Activated CD4-positive, alpha-beta T cell treated with anti-CD3 and anti-CD28 coated beads, Interleukin-2, amount 50 U/mL, for 24 hours (primary cell): ENCODE measurements around the gene GCN1.

ENCODE experiments used
- DNase-seq, 2 donors: peaks; one replicate each; pipeline ENCODE4 v3.0.0-alpha.2; 2020; ENCODE audit warnings: low read depth in 1 of 2, low spot score in 1 of 2

Gene GCN1

GRCh38 chr12:120183211-120183631, 11.3 kb downstream of the GCN1 start:
- DNase-seq: no peak

- no peak for DNase-seq
These were observed 12.4 kb downstream of the GCN1 start for GRCh38 chr12:120181991-120182631.

- DNase-seq: no peak
These were observed 13.5 kb downstream of the GCN1 start for GRCh38 chr12:120180975-120181374.

GRCh38 chr12:120175537-120175936, 19.0 kb downstream of the GCN1 start:
- no peak for DNase-seq

GRCh38 chr12:120175062-120175461, 19.5 kb downstream of the GCN1 start:
- DNase-seq: no peak

- no peak for DNase-seq
These were observed 22.5 kb downstream of the GCN1 start for GRCh38 chr12:120172053-120172452.

- no peak for DNase-seq
These were observed 23.9 kb downstream of the GCN1 start for GRCh38 chr12:120170631-120171030.

GRCh38 chr12:120169946-120170345, 24.6 kb downstream of the GCN1 start:
- DNase-seq: no peak

- DNase-seq: no peak
These were observed 26.2 kb downstream of the GCN1 start for GRCh38 chr12:120168337-120168736.

- no peak for DNase-seq
These were observed 26.9 kb downstream of the GCN1 start for GRCh38 chr12:120167529-120168095.

- no peak for DNase-seq
These were observed 30.2 kb downstream of the GCN1 start for GRCh38 chr12:120164293-120164692.

GRCh38 chr12:120162763-120163162, 31.8 kb downstream of the GCN1 start:
- DNase-seq: no peak

- no peak for DNase-seq
These were observed 32.7 kb downstream of the GCN1 start for GRCh38 chr12:120161852-120162251.

GRCh38 chr12:120159509-120160237, 34.8 kb downstream of the GCN1 start:
- no peak for DNase-seq

GRCh38 chr12:120158351-120158750, 36.2 kb downstream of the GCN1 start:
- no peak for DNase-seq

GRCh38 chr12:120157678-120158077, 36.8 kb downstream of the GCN1 start:
- DNase-seq: no peak

GRCh38 chr12:120156315-120157259, 37.9 kb downstream of the GCN1 start:
- no peak for DNase-seq

- DNase-seq: no peak
These were observed 39.4 kb downstream of the GCN1 start for GRCh38 chr12:120155072-120155471.

- no peak for DNase-seq
These were observed 43.5 kb downstream of the GCN1 start for GRCh38 chr12:120150919-120151525.

- no peak for DNase-seq
These were observed 46.5 kb downstream of the GCN1 start for GRCh38 chr12:120148011-120148410.

- no peak for DNase-seq
These were observed 49.4 kb downstream of the GCN1 start for GRCh38 chr12:120145164-120145563.
